Activated CD4-positive, alpha-beta T cell treated with anti-CD3 and anti-CD28 coated beads, Interleukin-2, amount 10 ng/mL, durations not matched to agents 7 days and 5 days (primary cell): ENCODE results near the gene PKP4. TPM values are rescaled to one million over a fixed set of nuclear protein-coding genes. Genes with fewer than 3 reads are reported as not detected.

Experiments used
- CTCF ChIA-PET: fragments of 350-600 bp; sonication (Branson Sonifier 250); formaldehyde crosslinking; loops from one replicate; lab custom pipeline; 2021; ENCODE audit warnings: antibody characterized with exemption; lab: Charles Lee
- POLR2A ChIA-PET: fragments of 350-600 bp; sonication (Branson Sonifier 250); formaldehyde crosslinking; loops from one replicate; lab custom pipeline; 2021; ENCODE audit warnings: antibody characterized with exemption; lab: Charles Lee
- DNase-seq: peaks from one replicate; pipeline ENCODE4 v3.0.0-alpha.2; 2020
- H3K27ac Mint-ChIP-seq: one replicate; pipeline ENCODE4 v1.8.0; 2021; ENCODE audit warnings: mild to moderate bottlenecking, moderate library complexity, mixed read lengths
- H3K27me3 Mint-ChIP-seq: one replicate; pipeline ENCODE4 v1.8.0; 2021; ENCODE audit warnings: mixed read lengths
- H3K36me3 Mint-ChIP-seq: one replicate; pipeline ENCODE4 v1.8.0; 2021; ENCODE audit warnings: low read depth, mixed read lengths
- H3K4me1 Mint-ChIP-seq: one replicate; pipeline ENCODE4 v1.8.0; 2021; ENCODE audit warnings: mixed read lengths
- H3K4me3 Mint-ChIP-seq: one replicate; pipeline ENCODE4 v1.8.0; 2021; ENCODE audit warnings: mild to moderate bottlenecking, moderate library complexity, mixed read lengths
- H3K9me3 Mint-ChIP-seq: one replicate; pipeline ENCODE4 v1.8.0; 2021; ENCODE audit warnings: mixed read lengths
- total RNA-seq, 2 experiments: library from RNA; stranded (reverse); gene quantifications; one replicate each; pipeline ENCODE4 v1.2.3, GENCODE V29; 2021

The PKP4 gene
- total RNA-seq, 2 experiments from 2014 or later = 36.3 to 43.1 TPM

DNA sequence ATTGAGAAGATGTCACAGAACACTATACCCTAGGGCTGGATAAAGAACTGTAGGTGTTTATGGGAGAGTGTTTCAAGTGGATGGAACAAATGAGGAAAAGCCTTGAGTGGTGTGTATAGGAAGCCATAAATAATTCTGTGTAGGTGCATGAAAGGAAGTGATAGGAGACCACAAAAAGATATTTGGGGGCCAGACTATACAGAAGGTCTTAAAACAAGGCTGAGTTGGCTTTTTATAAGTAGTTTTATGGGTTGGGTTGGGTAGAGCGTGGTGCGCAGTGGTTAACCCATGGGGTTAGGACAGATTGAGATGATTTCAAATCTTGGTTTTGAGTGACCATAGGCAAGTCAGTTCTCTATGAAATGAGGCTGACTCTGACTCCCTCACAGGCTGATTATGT, 110.5 kb downstream of the PKP4 start:
- Mint-ChIP-seq H3K27me3 (no peaks in the 10 kb centered on the region), H3K27ac (no peak overlapping the region), H3K9me3 (no peaks in the 10 kb centered on the region), H3K36me3 (no peaks in the 10 kb centered on the region), H3K4me3 (no peak overlapping the region), H3K4me1 (no peaks in the 10 kb centered on the region)
- ChIA-PET CTCF (no interaction called here), POLR2A (no interaction called here)
- no peak for DNase-seq

DNA sequence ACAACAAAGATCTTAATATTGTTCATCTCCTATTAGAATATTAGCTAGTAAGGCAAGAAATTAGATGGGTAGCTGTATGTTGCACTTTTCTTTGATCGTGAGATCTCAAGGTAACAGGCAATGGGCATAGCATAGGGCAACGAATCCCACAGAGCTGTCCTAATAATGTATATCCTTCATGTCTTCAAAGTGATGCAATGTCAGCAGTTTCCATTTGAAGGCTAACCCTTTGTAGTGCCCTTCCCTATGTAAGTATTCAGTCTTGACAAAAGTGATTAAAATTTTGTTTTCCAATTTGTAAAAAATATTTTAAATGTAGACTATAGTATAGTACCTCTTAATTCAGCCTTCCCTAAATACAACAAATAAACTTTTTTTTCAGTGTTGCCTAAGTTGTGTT, 112.5 kb downstream of the PKP4 start:
- Mint-ChIP-seq H3K27ac (no peak overlapping the region), H3K9me3 (no peaks in the 10 kb centered on the region), H3K27me3 (no peaks in the 10 kb centered on the region), H3K4me1 (no peaks in the 10 kb centered on the region), H3K36me3 (no peaks in the 10 kb centered on the region), H3K4me3 (no peak overlapping the region)
- ChIA-PET CTCF (no interaction called here), POLR2A (no interaction called here)
- DNase-seq = no peak

DNA sequence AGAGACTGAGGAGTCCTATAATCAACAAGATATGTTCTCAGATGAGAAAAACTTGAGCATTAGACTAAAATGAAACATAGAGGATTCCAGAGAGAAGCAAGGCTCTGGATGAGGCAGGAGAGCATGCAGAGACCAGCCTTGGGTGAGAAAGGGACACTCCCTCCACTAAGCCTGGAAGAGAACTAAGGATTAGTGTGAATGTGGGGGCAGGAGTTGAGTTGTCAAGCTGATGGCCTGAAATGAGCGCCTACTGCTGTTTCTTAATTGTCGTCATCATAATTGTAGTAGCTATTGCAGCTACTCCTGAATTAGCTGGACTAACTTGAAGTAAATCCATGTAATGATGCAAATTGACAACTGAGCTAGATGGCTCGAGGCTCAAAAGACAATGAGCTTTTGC, 114.1 kb downstream of the PKP4 start:
- Mint-ChIP-seq H3K27me3 (no peaks in the 10 kb centered on the region), H3K36me3 (no peaks in the 10 kb centered on the region), H3K4me3 (no peak overlapping the region), H3K27ac (no peak overlapping the region), H3K9me3 (no peaks in the 10 kb centered on the region), H3K4me1 (no peaks in the 10 kb centered on the region)
- POLR2A ChIA-PET = no interaction called here
- no peak for DNase-seq
- CTCF ChIA-PET = no interaction called here

DNA sequence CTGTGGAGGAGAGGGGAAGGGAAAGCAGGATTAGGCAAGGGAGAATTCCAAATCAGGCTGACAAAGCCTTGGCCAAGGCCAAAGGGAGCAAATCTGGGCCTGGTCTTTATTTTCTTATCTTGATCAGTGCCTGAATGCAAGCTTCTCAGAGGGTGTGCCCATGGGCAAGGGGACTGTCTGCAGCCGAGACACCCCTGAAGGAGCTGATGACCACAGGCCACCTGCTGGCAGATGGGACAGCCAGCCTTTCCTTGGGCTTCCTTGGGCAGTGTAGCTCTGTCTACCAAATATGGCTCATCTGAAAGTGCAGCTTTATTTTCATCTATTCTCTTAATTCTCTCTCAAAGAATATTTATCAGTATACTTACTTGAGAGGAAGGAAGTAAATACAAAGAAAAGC, 117.0 kb downstream of the PKP4 start:
- Mint-ChIP-seq H3K9me3 (no peaks in the 10 kb centered on the region), H3K27ac (no peak overlapping the region), H3K36me3 (no peaks in the 10 kb centered on the region), H3K4me3 (no peak overlapping the region), H3K27me3 (no peaks in the 10 kb centered on the region), H3K4me1 (no peaks in the 10 kb centered on the region)
- no peak for DNase-seq
- CTCF ChIA-PET = no interaction called here
- POLR2A ChIA-PET = no interaction called here

GRCh38 chr2:158575051-158575635, 118.4 kb downstream of the PKP4 start:
- Mint-ChIP-seq H3K36me3 (no peaks in the 10 kb centered on the region), H3K27ac (no peak overlapping the region), H3K27me3 (no peaks in the 10 kb centered on the region), H3K4me3 (no peak overlapping the region), H3K9me3 (no peaks in the 10 kb centered on the region), H3K4me1 (no peaks in the 10 kb centered on the region)
- DNase-seq = no peak
- POLR2A ChIA-PET = no interaction called here
- CTCF ChIA-PET = no interaction called here

- Mint-ChIP-seq H3K27ac (no peak overlapping the region), H3K9me3 (no peaks in the 10 kb centered on the region), H3K4me1 (no peaks in the 10 kb centered on the region), H3K36me3 (peaks cover 2% of the 10 kb centered on the region), H3K27me3 (no peaks in the 10 kb centered on the region), H3K4me3 (no peak overlapping the region)
- DNase-seq = no peak
- CTCF ChIA-PET = no interaction called here
- POLR2A ChIA-PET = no interaction called here
These were observed 120.4 kb downstream of the PKP4 start for GRCh38 chr2:158577141-158577540.

DNA sequence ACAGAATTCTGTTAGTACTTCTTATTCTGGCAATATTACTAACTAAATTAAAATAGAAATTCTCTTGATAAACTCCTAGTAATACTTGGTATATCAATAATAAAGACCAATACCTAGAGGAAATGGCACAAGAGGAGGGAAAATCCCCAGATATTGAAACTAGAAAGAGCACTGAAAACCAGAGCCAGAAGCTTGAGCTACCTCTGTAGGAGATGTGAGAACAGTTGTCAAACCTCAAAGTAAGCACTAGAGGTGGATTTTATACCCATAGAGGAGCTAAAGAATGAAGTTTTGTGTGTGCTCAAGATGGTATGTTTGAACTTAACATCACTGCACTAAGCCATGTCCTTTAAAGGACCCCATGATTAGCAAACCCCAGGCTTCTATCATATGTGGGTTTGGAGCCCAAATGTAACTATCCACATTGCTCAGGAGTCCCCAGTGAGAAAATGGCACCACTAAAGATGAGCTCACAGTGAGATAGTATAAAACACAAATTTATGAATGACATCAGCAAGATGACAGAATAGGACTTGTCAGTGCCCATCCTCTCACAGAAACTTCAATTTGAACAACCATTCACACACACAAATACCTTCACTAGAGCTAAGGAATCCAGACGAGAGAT, 122.1 kb downstream of the PKP4 start:
- DNase-seq = no peak
- ChIA-PET POLR2A (no interaction called here), CTCF (no interaction called here)
- peaks cover 2% of the 10 kb centered on the region for H3K36me3 Mint-ChIP-seq
- no peak overlapping the region for H3K27ac Mint-ChIP-seq
- H3K4me3 Mint-ChIP-seq = no peak overlapping the region
- no peaks in the 10 kb centered on the region for H3K4me1 Mint-ChIP-seq
- no peaks in the 10 kb centered on the region for H3K27me3 Mint-ChIP-seq
- no peaks in the 10 kb centered on the region for H3K9me3 Mint-ChIP-seq

- Mint-ChIP-seq H3K36me3 (peaks cover 2% of the 10 kb centered on the region), H3K4me3 (no peak overlapping the region), H3K4me1 (no peaks in the 10 kb centered on the region), H3K9me3 (no peaks in the 10 kb centered on the region), H3K27ac (no peak overlapping the region), H3K27me3 (no peaks in the 10 kb centered on the region)
- CTCF ChIA-PET = no interaction called here
- no peak for DNase-seq
- POLR2A ChIA-PET = no interaction called here
These were observed 123.2 kb downstream of the PKP4 start for GRCh38 chr2:158579928-158580327.

- H3K36me3 Mint-ChIP-seq = peaks cover 2% of the 10 kb centered on the region
- no peak overlapping the region for H3K4me3 Mint-ChIP-seq
- ChIA-PET CTCF (no interaction called here), POLR2A (no interaction called here)
- H3K27me3 Mint-ChIP-seq = no peaks in the 10 kb centered on the region
- no peaks in the 10 kb centered on the region for H3K9me3 Mint-ChIP-seq
- DNase-seq = no peak
- H3K4me1 Mint-ChIP-seq = no peaks in the 10 kb centered on the region
- no peak overlapping the region for H3K27ac Mint-ChIP-seq
These were observed 124.0 kb downstream of the PKP4 start for GRCh38 chr2:158580760-158581159.

- ChIA-PET CTCF (no interaction called here), POLR2A (no interaction called here)
- Mint-ChIP-seq H3K4me3 (no peak overlapping the region), H3K36me3 (peaks cover 2% of the 10 kb centered on the region), H3K9me3 (no peaks in the 10 kb centered on the region), H3K27ac (no peak overlapping the region), H3K4me1 (no peaks in the 10 kb centered on the region), H3K27me3 (no peaks in the 10 kb centered on the region)
- no peak for DNase-seq
These were observed 125.9 kb downstream of the PKP4 start for GRCh38 chr2:158582670-158583069.

DNA sequence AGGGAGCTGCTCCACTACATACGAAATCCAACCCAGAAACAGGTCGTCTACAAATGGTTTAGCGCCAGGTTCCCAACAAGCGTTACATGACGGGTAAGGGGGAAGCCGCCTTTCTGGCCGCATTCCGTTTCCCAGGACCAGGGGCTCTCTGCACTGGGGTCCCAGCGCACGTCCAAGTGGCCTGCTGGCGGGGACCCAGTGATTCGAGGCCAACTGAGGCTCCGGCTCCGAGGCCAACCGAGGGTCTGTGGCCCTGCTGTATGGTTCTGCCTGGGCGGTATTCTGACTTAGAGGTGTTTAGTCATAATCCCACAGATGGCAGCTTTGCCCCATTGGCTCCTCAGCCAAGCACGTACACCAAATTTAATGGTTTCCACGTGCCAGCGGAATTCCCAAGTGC, 127.2 kb downstream of the PKP4 start:
- no peak for DNase-seq
- peaks cover 2% of the 10 kb centered on the region for H3K36me3 Mint-ChIP-seq
- no peaks in the 10 kb centered on the region for H3K4me1 Mint-ChIP-seq
- no peaks in the 10 kb centered on the region for H3K27me3 Mint-ChIP-seq
- H3K9me3 Mint-ChIP-seq = no peaks in the 10 kb centered on the region
- no peak overlapping the region for H3K27ac Mint-ChIP-seq
- ChIA-PET CTCF (no interaction called here), POLR2A (no interaction called here)
- H3K4me3 Mint-ChIP-seq = no peak overlapping the region

GRCh38 chr2:158586491-158586890, 129.7 kb downstream of the PKP4 start:
- H3K4me1 Mint-ChIP-seq = no peaks in the 10 kb centered on the region
- ChIA-PET POLR2A (no interaction called here), CTCF (no interaction called here)
- no peaks in the 10 kb centered on the region for H3K36me3 Mint-ChIP-seq
- H3K4me3 Mint-ChIP-seq = no peak overlapping the region
- no peaks in the 10 kb centered on the region for H3K9me3 Mint-ChIP-seq
- no peaks in the 10 kb centered on the region for H3K27me3 Mint-ChIP-seq
- no peak for DNase-seq
- H3K27ac Mint-ChIP-seq = no peak overlapping the region

DNA sequence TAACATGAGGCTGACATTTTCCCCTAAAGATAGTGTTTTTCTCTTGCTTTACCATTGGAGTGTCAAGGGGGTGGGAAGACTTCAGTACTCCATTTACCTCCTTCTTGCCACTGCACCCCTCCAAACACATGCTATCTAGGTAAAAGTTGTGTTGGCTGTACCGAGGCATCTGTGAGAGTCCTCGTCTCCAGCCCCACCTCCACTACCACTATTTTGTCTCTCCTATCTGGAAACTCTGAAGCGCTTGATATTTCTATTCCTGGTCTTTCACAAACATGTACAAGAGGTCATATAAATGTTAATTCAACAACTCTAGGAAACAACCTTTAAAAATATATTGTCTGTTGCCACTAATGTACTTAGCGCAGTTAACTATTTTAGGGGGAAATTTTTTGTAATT, 132.6 kb downstream of the PKP4 start:
- CTCF ChIA-PET = no interaction called here

DNA sequence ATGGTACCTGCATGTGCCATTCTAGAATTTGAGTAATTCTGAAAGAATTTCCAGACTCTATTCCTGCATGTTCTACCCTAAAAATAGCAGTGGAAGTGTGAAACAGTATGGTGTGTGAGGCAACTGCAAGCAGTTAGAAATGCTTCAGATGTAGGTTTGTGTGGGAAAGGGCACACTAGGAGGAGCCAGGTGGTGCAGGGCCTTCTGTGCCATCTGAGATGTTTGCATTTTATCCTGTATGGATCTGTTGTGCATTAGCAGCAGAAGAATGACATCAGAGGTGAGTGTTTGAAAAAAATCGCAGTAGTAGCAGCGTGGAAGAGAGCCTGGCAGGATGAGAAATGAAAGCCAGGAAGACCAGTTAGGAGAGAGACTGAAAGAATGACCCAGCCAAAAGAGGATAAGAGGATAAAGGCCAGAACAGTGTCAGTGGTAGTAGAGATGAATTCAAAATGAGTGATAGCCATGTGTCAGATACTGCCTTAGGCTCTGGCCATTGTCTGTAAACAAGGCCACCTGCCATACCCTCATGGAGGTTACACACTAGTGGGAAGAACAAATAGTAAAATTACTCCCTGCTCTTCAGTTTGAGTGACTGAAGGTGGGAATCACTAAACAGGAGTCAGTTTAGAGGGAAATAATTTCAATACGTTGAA, 142.2 kb downstream of the PKP4 start:
- ChIA-PET CTCF (no interaction called here), POLR2A (no interaction called here)
- no peak overlapping the region for H3K4me3 Mint-ChIP-seq
- no peaks in the 10 kb centered on the region for H3K9me3 Mint-ChIP-seq
- H3K36me3 Mint-ChIP-seq = no peaks in the 10 kb centered on the region
- H3K27ac Mint-ChIP-seq = no peak overlapping the region
- H3K4me1 Mint-ChIP-seq = no peaks in the 10 kb centered on the region
- H3K27me3 Mint-ChIP-seq = no peaks in the 10 kb centered on the region
- no peak for DNase-seq

More for the DNA sequence above, 132.6 kb downstream of the PKP4 start:
- no peak overlapping the region for H3K27ac Mint-ChIP-seq
- POLR2A ChIA-PET = no interaction called here
- no peaks in the 10 kb centered on the region for H3K27me3 Mint-ChIP-seq
- DNase-seq = no peak
- H3K9me3 Mint-ChIP-seq = no peaks in the 10 kb centered on the region
- no peak overlapping the region for H3K4me3 Mint-ChIP-seq
- H3K36me3 Mint-ChIP-seq = no peaks in the 10 kb centered on the region
- H3K4me1 Mint-ChIP-seq = no peaks in the 10 kb centered on the region
